AG04449 (cell line): ENCODE data around the gene TCIRG1.

Source experiments
- CTCF ChIA-PET: fragments of 350-600 bp; formaldehyde crosslinking; extraction: SDS; loops from one replicate; lab custom pipeline; 2021; ENCODE audit warnings: antibody characterized with exemption; lab: Yijun Ruan, JAX
- POLR2A ChIA-PET: fragments of 400-600, 350-600 bp; formaldehyde crosslinking; extraction: SDS; loops from one replicate; lab custom pipeline; 2020; ENCODE audit warnings: antibody characterized with exemption, inconsistent platforms; lab: Yijun Ruan, JAX
- DNase-seq: peaks from one replicate; pipeline ENCODE4 v3.0.0-alpha.2; 2010; ENCODE audit warnings: low read depth, low spot score
- H3K4me3 ChIP-seq: 2 replicates; pipeline ENCODE4 v1.5.1; 2011; ENCODE audit warnings: low read depth, mild to moderate bottlenecking, control low read depth, low read length
- CTCF ChIP-seq: IDR thresholded peaks from one replicate; pipeline ENCODE4 v1.5.1; 2011; ENCODE audit warnings: mild to moderate bottlenecking, moderate library complexity, low read length, control low read depth, inconsistent platforms; ENCODE audit not compliant: insufficient read depth; ENCODE audit errors: missing control alignments

TCIRG1 gene

GRCh38 chr11:68071281-68072048 is 32.6 kb downstream of the TCIRG1 start:
- POLR2A ChIA-PET = interaction anchor here (0.6 kb wide), 1 partner anchor 61 kb away, joined by 3 read pairs; the partner anchor contains the start of gene ALDH3B1
- no peak overlapping the region for H3K4me3 ChIP-seq
- CTCF ChIA-PET = no interaction called here
- no peak for DNase-seq
- TF ChIP-seq CTCF = no peak

- CTCF ChIA-PET = interaction anchor here (1.2 kb wide), 1 partner anchor 10 kb away, joined by 3 read pairs; no protein-coding TSS in a partner anchor
- H3K4me3 ChIP-seq = no peak overlapping the region
- no peak for TF ChIP-seq CTCF
- no peak for DNase-seq
- POLR2A ChIA-PET = no interaction called here
Measured at GRCh38 chr11:68074584-68075352, 35.9 kb downstream of the TCIRG1 start.

- ChIA-PET CTCF (interaction anchor here (1.2 kb wide), 1 partner anchor 8 kb away, joined by 3 read pairs; no protein-coding TSS in a partner anchor), POLR2A (no interaction called here)
- no peak overlapping the region for H3K4me3 ChIP-seq
- no peak for TF ChIP-seq CTCF
- DNase-seq = no peak
Measured at GRCh38 chr11:68076371-68077042, 37.7 kb downstream of the TCIRG1 start.

- DNase-seq = no peak
- ChIA-PET CTCF (interaction anchor here (0.8 kb wide), 1 partner anchor 15 kb away, joined by 4 read pairs; no protein-coding TSS in a partner anchor), POLR2A (no interaction called here)
- no peak overlapping the region for H3K4me3 ChIP-seq
- TF ChIP-seq CTCF = no peak
Measured at GRCh38 chr11:68077617-68078582, 39.1 kb downstream of the TCIRG1 start.

GRCh38 chr11:68080860-68081259 is 42.0 kb downstream of the TCIRG1 start:
- POLR2A ChIA-PET = no interaction called here

More at GRCh38 chr11:68080860-68081259, 42.0 kb downstream of the TCIRG1 start:
- TF ChIP-seq CTCF = no peak
- CTCF ChIA-PET = interaction anchor here (1.2 kb wide), 1 partner anchor 23 kb away, joined by 3 read pairs; no protein-coding TSS in a partner anchor
- no peak for DNase-seq
- H3K4me3 ChIP-seq = no peak overlapping the region
